ENCODE measurements around the gene REC8. TPM values are rescaled to one million over a fixed set of nuclear protein-coding genes. Genes with fewer than 3 reads are reported as not detected.

The REC8 gene
- total and polyA plus RNA-seq, 12 donors, result 2.5 to 17.7 (median 4.3) TPM

GRCh38 chr14:24188251-24189058, 16.6 kb downstream of the REC8 start, which contains the start of gene IPO4:
IPO4 (minus strand) TSS chr14:24188816; CDS start chr14:24188787, 29 bp downstream.
- H3K27me3 ChIP-seq, result no peaks in the 10 kb centered on the region
- H3K9me3 ChIP-seq, result no peaks in the 10 kb centered on the region
- DNase-seq (peak; percentile 92 to 97), ATAC-seq (peak; percentile 89 to 98 (median 95))
- TF ChIP-seq CTCF (IDR thresholded peaks at IDR 0.05), result no peak
- peaks cover 0 to 76% (median 27%) of the 10 kb centered on the region in 9 donors for H3K36me3 ChIP-seq
- intact Hi-C loops (cut with DNase I), result loop anchor here in 1 of 10 donors (2.0 kb wide), 1 partner anchor 44 kb away; the partner anchor contains the start of genes GMPR2 and NEDD8
- WGBS, 2 donors, result 0 to 1% methylated on average over 63 to 65 of the region's 65 CpGs
- peaks cover 4 to 24% (median 19%) of the 10 kb centered on the region in 9 donors for H3K4me1 ChIP-seq
- peak within 1 kb of the TSS; percentile 58 to 94 (median 68) for H3K4me3 ChIP-seq
- peak within 1 kb of the TSS; percentile 17 to 83 (median 68) for H3K27ac ChIP-seq

- intact Hi-C loops (cut with DNase I), result loop anchor here in 1 of 10 donors (2.0 kb wide), 1 partner anchor 44 kb away; the partner anchor contains the start of genes GMPR2 and NEDD8
- WGBS, 2 donors, result 4 to 6% methylated on average over 3 of the region's 3 CpGs
- Histone ChIP-seq H3K9me3 (no peaks in the 10 kb centered on the region), H3K27me3 (no peaks in the 10 kb centered on the region), H3K4me1 (peaks cover 4 to 27% (median 20%) of the 10 kb centered on the region in 9 donors), H3K4me3 (peak overlapping the region in 8 of 10 donors; percentile 65 to 94 (median 68)), H3K36me3 (peaks cover 0 to 73% (median 24%) of the 10 kb centered on the region in 9 donors), H3K27ac (peak overlapping the region in 9 of 10 donors; percentile 11 to 83 (median 67))
- ATAC-seq (no peak), DNase-seq (no peak)
- no peak for TF ChIP-seq CTCF (IDR thresholded peaks at IDR 0.05)
Measured at GRCh38 chr14:24189059-24189375, 17.1 kb downstream of the REC8 start.

- H3K27ac ChIP-seq, result peak overlapping the region in 5 of 10 donors; percentile 57 to 83 (median 74)
- TF ChIP-seq CTCF (IDR thresholded peaks at IDR 0.05), result no peak
- intact Hi-C loops (cut with DNase I), result loop anchor here in 1 of 10 donors (2.0 kb wide), 1 partner anchor 43 kb away; the partner anchor contains the start of genes GMPR2 and NEDD8
- DNase-seq, result no peak
- no peak for ATAC-seq
- H3K4me1 ChIP-seq, result peaks cover 4 to 31% (median 24%) of the 10 kb centered on the region in 9 donors
- 92 to 94% methylated on average over 9 of the region's 9 CpGs for WGBS, 2 donors
- no peaks in the 10 kb centered on the region for H3K27me3 ChIP-seq
- no peak overlapping the region for H3K4me3 ChIP-seq
- H3K36me3 ChIP-seq, result peaks cover 0 to 70% (median 19%) of the 10 kb centered on the region in 9 donors
- no peaks in the 10 kb centered on the region for H3K9me3 ChIP-seq
Measured at GRCh38 chr14:24189460-24189859, 17.6 kb downstream of the REC8 start.

GRCh38 chr14:24190416-24190815, 18.5 kb downstream of the REC8 start:
- TF ChIP-seq CTCF (IDR thresholded peaks at IDR 0.05), result no peak
- intact Hi-C loops (cut with DNase I), result no loop called here
- Histone ChIP-seq H3K4me1 (peaks cover 4 to 37% (median 31%) of the 10 kb centered on the region in 9 donors), H3K27ac (no peak overlapping the region), H3K9me3 (no peaks in the 10 kb centered on the region), H3K27me3 (no peaks in the 10 kb centered on the region), H3K4me3 (no peak overlapping the region), H3K36me3 (peaks cover 0 to 61% (median 15%) of the 10 kb centered on the region in 9 donors)
- no peak for DNase-seq
- WGBS, 2 donors, result 89 to 92% methylated on average over 10 of the region's 10 CpGs
- ATAC-seq, result no peak
